ENCODE results near the gene LGALS7.
A peak's percentile ranks its signal among the peaks of the same experiment; 100 is the strongest.
"Not testable (repeated sequence)": the region's sequence is repeated elsewhere in the genome, so short reads cannot be mapped to it uniquely, and the experiment has no call there.

The LGALS7 gene

GRCh38 chr19:38780443-38780842 is 7.1 kb upstream of the LGALS7 start:
- DNase-seq (ENCODE audit: low spot score): no peak
- in situ Hi-C loops (cut with MboI; ENCODE audit: low pct_unique_long_range_greater_than_20kb, low sequenced_read_pairs, unreplicated experiment): no loop called here
- TF ChIP-seq CTCF (IDR thresholded peaks at IDR 0.05; ENCODE audit: extremely low read depth, insufficient read depth, missing control alignments): no peak

GRCh38 chr19:38778733-38779132 is 5.4 kb upstream of the LGALS7 start:
- TF ChIP-seq CTCF (IDR thresholded peaks at IDR 0.05; ENCODE audit: extremely low read depth, insufficient read depth, missing control alignments): no peak
- no peak for DNase-seq (ENCODE audit: low spot score)
- in situ Hi-C loops (cut with MboI; ENCODE audit: low pct_unique_long_range_greater_than_20kb, low sequenced_read_pairs, unreplicated experiment): no loop called here

- no peak for DNase-seq (ENCODE audit: low spot score)
- in situ Hi-C loops (cut with MboI; ENCODE audit: low pct_unique_long_range_greater_than_20kb, low sequenced_read_pairs, unreplicated experiment): no loop called here
- TF ChIP-seq CTCF (IDR thresholded peaks at IDR 0.05; ENCODE audit: extremely low read depth, insufficient read depth, missing control alignments): no peak
Measured at GRCh38 chr19:38774181-38774950, 1.0 kb upstream of the LGALS7 start.

GRCh38 chr19:38771569-38771968 is 1.7 kb downstream of the LGALS7 start:
- DNase-seq (ENCODE audit: low spot score); in situ Hi-C loops (cut with MboI; ENCODE audit: low pct_unique_long_range_greater_than_20kb, low sequenced_read_pairs, unreplicated experiment): not testable (repeated sequence)

- DNase-seq (ENCODE audit: low spot score); in situ Hi-C loops (cut with MboI; ENCODE audit: low pct_unique_long_range_greater_than_20kb, low sequenced_read_pairs, unreplicated experiment): not testable (repeated sequence)
Measured at GRCh38 chr19:38770949-38771275, 2.4 kb downstream of the LGALS7 start.

GRCh38 chr19:38770228-38770948 is 2.9 kb downstream of the LGALS7 start:
- DNase-seq (ENCODE audit: low spot score); in situ Hi-C loops (cut with MboI; ENCODE audit: low pct_unique_long_range_greater_than_20kb, low sequenced_read_pairs, unreplicated experiment): not testable (repeated sequence)

GRCh38 chr19:38769635-38770211 is 3.6 kb downstream of the LGALS7 start:
- DNase-seq (ENCODE audit: low spot score): peak; percentile 88
- in situ Hi-C loops (cut with MboI; ENCODE audit: low pct_unique_long_range_greater_than_20kb, low sequenced_read_pairs, unreplicated experiment): no loop called here
- TF ChIP-seq CTCF (IDR thresholded peaks at IDR 0.05; ENCODE audit: extremely low read depth, insufficient read depth, missing control alignments): peak; percentile 71

- no peak for DNase-seq (ENCODE audit: low spot score)
- no peak for TF ChIP-seq CTCF (IDR thresholded peaks at IDR 0.05; ENCODE audit: extremely low read depth, insufficient read depth, missing control alignments)
- in situ Hi-C loops (cut with MboI; ENCODE audit: low pct_unique_long_range_greater_than_20kb, low sequenced_read_pairs, unreplicated experiment): no loop called here
Measured at GRCh38 chr19:38766276-38767047, 6.9 kb downstream of the LGALS7 start.

All from GM13977 (cell line).